HG02885 (cell line): ENCODE data around the gene RARS1.
A peak's percentile ranks its signal among the peaks of the same experiment; 100 is the strongest.

Experiments
- ATAC-seq: cut with Tn5 transposase; IDR thresholded peaks from one replicate; pipeline ENCODE4 v1.9.1; 2021; ENCODE audit warnings: mild to moderate bottlenecking; ENCODE audit not compliant: unreplicated experiment, poor library complexity

RARS1 gene

DNA sequence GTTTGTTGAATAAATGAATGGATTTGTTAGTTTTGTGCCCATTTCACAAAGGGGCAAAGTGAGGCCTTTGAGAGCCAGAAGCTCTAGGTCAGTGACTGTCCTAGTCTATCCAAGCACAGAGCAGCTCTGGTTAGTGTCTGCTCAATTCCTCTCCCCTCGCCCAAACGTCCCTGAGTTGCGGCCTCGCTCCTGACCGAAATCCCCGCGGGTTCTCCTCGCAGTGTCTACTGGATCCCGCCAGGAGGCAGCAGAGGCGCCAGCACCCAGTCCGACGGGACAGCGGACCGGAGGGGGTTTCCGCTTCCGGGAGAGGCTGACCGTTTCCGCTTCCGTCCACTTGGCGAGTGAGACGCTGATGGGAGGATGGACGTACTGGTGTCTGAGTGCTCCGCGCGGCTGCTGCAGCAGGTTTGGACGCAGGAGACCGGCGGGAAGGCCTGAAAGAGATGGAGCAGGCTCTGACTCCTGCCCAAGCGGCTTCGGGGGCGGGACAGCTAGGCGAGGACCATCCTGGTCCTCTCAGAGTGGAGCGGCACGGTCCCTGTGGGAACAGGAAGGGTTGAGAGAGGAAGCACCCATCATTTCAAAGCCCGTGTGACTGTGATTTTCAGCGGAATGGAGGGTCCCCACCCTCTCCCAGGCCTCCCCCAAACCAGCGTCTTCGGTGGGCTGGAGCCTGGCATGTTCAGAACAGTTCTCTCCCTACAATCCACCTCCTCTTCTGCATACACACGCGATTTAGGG is at the start of gene RARS1:
TSS of gene RARS1 (plus strand) at position 336 of the 744 bp plus-strand sequence. CDS start at position 364, 28 bp downstream.
- peak; percentile 83 for ATAC-seq

DNA sequence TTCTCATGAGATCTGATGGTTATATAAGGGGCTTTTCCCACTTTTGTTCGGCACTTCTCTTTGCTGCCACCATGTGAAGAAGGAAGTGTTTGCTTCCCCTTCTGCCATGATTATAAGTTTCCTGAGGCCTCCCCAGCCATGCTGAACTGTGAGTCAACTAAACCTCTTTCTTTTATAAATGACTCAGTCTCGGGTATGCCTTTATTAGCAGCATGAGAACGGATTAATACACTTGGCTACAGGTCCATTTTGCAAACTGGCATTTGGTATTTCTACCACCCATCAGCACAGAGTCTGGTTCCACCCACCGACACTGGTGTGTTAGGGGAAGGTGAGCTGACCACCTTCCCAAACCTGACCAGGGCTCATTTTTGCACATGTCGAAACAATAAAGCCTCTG is 47.9 kb upstream of the RARS1 start:
- ATAC-seq, result no peak

DNA sequence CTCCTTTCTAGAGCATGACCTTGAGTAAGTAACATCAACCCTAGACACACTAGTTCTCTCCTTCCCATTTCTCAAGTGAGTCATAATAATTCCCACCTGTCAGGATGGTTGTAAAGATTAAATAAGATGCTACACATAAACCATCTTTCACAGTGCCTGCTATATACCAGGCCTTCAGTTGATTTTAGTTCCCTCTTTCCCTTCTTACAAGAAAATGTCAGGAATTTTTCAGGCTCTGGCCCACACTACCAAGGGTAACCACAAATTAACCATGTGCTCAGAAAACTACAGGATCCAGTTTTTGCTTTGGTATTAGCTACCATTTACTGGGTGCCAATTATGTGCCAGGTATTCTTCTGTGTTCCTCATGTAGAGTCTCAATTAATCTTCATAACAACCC is 42.7 kb upstream of the RARS1 start:
- no peak for ATAC-seq

DNA sequence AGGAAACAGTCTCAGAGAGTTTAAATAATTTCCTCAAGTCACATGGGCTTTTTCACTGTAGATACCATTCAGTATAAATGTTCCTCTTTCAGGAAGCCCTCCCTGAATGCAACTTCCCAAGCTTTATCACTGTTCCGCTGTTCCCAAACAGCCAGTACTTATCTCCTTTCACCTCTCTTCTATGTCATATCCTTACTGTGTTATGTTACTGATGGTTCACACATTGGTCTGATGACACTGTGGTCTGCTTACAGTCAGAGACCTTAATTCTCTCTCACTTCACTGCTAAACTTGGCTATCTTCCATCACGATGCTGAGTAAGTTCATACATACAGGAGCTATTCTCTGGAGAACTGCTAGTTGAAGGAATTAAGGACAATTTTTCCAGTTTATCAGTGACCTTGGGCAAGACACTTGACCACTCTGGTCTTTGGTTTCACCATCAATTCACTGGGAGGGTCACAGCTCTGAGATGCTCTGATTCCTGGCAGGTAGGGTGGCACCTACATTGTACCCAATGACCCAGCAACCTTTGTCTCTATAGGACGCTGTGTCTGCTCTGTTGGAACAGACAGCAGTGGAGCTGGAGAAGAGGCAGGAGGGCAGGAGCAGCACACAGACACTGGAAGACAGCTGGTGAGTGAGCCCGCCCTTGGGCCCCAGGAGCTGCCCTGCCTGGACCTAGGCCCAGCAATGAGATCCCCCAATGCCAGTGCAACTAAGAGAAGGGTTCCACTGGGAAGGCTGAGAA is 42.1 kb upstream of the RARS1 start:
- no peak for ATAC-seq

DNA sequence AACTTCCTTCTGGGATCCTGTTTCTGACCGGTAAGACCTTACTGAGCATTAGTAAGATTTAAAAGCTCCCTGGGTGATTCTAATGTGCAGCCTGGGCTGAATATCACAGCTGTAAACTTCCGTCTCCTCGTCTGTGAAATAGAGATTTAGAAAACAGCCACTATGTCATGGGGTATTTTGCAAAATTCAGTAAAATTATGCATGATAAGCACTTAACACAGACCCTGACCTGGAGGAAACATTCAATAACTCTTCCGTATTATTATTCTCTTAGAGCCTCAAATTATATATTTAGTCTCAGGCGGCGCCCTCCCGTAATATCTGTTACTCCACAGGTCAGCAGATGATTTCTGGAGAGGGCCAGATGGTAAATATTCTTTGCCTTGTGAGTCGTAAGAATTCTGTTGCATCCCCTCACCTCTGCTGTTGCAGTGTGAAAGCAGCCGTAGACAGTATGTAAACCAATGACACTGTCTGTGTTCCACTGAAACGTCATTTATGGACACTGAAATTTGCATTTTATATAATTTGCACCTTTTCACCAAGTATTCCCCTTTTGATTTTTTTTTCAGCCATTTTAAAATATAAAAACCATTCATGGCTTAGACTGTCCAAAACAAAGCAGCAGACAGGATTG is 39.2 kb upstream of the RARS1 start:
- no peak for ATAC-seq

DNA sequence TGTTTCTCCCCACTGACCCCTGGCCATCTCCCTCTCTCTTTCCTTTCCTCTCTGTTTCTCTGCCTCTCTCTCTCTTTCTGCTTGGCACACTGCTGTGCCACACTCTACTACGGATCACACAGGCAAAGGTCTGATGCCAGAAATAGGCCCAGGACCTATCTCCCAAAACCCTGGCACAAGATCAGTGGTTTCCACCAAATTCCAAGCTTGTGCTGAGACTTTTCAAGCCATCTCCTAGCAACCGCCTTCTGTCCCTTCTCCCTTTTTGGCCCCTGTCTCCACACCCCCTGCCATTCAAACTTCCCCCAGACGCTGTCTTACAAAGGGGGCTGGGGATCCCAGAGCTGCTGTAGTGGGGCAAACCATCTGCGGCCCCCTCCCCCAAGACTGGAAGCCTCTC is 38.5 kb upstream of the RARS1 start:
- no peak for ATAC-seq

DNA sequence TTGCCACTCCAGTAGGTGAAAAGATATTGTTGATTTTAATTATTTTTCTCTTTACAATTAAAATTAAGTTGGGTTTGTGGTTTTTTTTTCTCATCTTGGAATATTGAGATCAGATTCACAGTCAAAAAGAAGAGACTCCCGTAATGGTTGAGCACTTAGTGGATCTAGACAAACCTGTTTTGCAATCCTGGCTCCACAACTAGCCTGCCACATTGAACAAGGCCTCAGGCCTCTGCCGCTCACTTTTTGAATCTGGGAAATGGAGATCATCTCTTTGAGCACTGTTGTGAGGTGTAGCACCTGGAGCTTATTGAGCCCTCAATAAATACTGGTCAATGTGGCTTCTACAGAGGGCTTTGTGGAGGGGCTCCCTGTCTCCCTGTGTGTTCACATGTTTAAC is 37.1 kb upstream of the RARS1 start:
- no peak for ATAC-seq

DNA sequence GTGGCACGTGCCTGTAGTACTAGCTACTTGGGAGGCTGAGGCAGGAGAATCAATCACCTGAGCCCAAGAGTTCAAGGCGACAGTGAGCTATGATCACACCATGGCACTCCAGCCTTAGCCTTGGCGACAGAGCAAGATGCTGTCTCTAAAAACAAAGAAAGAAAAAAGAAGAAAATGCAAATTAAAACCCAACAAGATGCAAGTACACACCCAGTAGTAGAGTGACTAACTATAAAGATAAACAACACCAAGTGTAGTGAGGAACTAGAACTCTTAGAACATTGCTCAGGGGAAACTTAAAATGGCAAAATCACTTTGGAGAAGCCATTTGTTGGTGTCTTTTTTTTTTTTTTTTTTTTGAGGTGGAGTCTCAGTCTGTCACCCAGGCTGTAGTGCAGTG is 34.7 kb upstream of the RARS1 start:
- ATAC-seq, result no peak

DNA sequence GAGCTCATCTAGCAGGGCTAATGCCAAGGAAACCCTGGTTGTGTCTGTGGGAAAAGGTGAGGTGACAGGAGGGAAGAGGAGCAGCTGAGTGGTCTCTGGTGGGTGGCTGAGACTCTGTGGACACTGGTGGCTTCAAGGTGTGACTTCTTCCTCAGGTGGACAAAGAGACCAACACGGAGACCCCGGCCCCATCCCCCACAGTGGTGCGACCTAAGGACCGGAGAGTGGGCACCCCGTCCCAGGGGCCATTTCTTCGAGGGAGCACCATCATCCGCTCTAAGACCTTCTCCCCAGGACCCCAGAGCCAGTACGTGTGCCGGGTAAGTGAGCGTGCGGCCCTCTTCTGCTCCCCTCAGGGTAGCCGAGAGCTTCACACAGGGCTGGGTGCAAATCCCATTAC is 31.1 kb upstream of the RARS1 start:
- ATAC-seq, result no peak

DNA sequence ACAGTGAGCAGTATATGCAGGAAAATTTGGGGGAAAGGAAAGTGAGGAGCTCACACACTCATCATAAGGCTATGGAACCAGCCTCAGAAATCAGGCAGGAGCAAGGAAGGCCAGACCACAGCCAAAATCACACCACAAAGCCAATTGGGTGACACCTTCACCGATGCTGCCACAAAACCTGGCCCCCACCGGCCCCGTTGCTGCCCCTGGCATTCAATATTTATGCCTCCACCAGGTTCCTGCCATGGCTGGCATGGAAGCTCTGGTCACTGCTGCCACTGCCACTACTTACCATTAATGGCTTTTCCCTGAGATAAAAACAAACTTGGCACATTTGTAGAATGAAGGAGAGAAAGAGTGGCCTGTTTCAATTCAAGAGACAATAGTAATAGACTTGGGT is 28.7 kb upstream of the RARS1 start:
- no peak for ATAC-seq

DNA sequence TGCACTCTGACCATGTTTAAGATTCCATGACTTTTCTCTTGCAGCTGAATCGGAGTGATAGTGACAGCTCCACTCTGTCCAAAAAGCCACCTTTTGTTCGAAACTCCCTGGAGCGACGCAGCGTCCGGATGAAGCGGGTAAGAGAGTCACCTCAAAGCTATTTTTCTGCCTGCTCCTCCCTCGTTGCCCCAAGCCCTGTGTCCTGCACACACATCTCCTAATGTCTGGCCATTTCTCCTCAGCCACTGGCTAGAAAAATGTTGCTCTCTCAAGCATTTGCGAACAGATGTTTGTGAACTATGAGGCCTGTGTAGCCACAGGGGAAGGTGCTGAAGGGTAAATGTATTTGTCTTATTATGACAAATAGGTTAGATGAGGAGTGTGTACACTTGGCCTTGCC is 25.7 kb upstream of the RARS1 start:
- ATAC-seq, result no peak

DNA sequence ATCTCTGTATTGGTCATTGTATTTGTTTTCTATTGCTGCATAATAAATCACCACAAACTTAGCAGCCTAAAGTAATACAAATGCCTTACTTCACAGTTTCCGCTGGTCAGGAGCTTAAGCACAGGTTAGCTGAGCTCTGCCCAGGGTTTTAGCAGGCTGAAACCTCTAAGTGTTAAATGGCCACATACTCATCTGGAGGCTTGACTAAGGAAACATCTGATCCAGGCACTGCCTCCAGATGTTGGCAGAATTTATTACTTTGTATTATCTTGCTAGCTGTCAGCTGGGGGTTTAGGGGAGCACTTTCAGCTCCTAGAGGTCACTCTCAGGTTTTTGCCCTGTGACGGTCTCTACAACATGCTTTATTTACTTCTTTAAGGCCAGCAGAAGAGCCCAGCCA is 23.2 kb upstream of the RARS1 start:
- ATAC-seq, result no peak

DNA sequence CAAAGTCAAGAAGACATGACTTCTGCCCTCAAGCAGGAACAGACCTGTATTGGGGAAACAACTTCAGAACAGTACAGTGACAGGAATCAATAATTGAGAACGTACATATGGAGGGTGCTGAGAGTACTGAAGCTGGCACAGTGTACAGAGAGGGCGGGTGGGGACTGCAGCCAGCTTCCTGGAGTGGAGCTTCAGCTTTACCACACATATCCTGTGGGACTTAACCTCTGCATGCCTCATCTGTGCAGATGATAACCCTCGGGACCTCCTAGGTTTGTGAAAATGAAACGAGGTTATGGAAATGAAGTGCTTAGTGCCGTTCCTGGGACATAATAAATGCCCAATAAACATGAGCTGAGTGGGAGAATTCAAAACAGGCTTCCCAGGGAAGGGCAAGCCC is 22.1 kb upstream of the RARS1 start:
- no peak for ATAC-seq

DNA sequence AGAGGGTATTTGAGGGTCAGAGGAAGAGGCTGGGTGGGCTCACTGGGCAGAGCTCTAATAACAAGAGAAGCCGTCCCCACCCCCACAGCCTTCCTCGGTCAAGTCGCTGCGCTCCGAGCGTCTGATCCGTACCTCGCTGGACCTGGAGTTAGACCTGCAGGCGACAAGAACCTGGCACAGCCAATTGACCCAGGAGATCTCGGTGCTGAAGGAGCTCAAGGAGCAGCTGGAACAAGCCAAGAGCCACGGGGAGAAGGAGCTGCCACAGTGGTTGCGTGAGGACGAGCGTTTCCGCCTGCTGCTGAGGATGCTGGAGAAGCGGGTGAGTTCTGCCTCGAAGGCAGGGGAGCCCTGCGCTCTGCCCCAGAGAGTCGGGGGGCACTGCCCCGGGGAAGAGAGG is 21.6 kb upstream of the RARS1 start:
- no peak for ATAC-seq

DNA sequence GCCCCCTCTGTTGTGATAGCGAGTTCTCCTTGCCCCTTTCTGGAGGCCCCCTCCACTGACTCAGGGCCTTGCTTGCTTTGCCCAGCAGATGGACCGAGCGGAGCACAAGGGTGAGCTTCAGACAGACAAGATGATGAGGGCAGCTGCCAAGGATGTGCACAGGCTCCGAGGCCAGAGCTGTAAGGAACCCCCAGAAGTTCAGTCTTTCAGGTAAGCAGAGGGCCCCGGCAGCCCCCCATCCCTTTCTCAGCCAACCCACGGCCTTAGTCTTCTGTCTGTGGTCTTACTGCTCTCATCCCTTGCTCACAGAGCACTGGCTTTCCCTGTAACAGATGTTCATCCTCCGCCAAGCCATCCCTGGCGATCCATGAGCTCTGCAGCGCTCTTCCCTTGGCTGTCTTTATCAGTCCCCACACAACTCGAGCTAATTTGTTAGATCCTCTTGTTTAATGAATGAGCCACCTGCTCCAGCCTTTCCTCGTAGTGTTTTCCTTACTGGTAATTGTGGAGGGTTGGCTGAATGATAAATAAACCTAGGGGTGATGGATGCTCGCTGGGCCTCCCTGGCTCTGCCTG is 18.4 kb upstream of the RARS1 start:
- ATAC-seq, result no peak

DNA sequence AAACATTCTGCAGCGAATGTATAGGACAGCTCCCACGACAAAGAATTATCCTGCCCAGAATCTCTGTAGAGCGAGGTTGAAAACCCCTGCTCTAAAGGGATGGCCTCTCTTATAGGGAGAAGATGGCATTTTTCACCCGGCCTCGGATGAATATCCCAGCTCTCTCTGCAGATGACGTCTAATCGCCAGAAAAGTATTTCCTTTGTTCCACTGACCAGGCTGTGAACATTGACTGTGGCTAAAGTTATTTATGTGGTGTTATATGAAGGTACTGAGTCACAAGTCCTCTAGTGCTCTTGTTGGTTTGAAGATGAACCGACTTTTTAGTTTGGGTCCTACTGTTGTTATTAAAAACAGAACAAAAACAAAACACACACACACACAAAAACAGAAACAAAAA is 17.4 kb upstream of the RARS1 start:
- no peak for ATAC-seq

DNA sequence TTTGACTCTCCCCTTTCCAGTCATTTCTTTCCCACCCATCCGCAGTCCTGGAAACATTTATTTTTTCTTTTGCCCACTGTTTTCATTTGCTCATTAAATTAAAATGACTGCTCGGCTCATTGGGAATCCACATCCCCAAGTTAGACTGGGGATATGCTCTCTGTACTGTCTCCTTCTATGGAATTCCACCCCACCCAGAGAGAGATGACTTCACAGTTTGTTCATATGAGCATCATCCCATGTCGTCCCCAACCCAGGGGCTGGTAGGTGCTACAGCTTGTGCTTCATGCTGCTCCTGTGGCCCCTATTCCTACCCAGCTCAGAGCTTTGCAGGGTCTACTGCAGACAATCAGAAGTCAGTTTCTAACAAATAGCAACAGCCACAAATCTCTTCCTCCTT is 16.5 kb upstream of the RARS1 start:
- ATAC-seq, result no peak

DNA sequence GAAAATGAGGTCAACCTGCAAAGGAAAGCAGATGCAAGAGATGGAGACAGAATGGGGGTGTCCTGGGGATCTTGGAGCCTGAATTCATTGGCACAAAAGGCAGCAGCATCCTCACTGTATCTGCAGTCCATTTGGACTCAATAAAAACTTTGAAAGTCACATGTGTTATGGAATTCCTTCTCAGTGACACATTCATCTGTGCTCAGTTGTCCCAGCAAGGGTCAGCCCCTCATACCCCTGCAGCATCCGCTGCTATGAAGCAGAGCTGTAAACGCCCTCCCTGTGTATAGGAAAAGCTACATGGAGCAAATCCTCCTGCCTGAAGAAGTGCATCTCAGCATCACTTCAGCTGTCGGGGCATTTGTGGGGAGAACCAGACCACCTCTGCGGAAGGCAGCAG is 14.5 kb upstream of the RARS1 start:
- no peak for ATAC-seq

DNA sequence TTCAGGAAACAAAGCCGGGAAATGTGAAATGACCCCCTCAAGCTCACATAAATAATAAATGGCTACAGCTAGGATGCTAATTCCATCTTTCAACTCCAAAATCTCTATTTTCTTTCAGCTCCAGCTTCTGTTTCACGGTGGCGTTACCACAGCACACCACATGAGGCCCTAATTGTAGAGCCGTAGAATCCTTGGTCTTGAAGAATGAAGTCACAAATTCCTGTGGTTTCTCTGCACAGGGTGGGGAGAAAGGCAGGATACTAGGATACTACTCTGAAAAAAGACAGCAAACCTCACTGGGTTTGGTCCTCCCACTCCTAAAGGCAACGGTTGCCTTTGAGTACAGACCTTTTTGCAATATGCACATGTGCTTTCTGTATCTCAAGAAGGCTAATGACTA is 13.9 kb upstream of the RARS1 start:
- no peak for ATAC-seq

DNA sequence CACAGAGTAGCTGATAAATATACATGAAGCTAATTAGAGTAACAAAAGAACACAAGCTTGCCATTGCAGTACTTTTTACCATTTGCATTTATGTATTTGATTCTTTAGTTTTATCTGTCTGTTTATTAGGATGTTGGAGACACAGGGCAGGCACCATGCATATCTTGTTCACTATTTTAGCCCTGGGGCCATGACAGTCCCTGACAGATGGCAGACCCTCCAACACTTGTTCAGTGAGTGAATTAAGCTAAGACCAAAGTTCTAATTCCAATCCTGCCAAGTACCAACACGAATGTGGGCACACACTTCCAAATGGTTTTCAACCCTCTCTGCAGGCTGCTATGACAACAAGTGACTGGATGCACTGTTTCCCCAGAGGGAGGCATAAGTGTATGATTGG is 12.0 kb upstream of the RARS1 start:
- ATAC-seq, result no peak

DNA sequence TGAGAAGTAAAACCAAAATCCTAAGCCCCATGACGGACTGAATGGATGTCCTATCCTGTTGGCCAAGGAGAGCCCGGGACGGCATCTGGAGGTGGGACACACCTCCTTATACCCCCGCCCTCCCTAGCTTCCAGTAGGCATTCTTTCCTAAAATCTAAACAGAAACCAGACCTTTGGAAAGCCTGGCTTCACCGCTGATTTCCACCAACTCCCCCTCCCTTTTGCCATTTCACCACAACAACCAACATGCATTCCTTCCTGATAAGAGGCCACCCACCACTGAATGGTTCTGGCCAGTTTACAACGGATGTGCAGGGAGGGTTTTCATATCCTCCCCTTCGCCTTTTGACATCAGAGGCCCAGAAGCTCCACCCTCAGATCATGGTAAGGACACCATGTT is 9.2 kb upstream of the RARS1 start:
- ATAC-seq, result no peak
